Mucosa of stomach (tissue), 1 donor: ENCODE data around the gene DNAJC5G.

Source experiments
- H3K27me3 ChIP-seq: one replicate; pipeline ENCODE4 v1.7.0; 2013; ENCODE audit warnings: mild to moderate bottlenecking, low read length; ENCODE audit not compliant: control insufficient read depth, insufficient read depth
- H3K36me3 ChIP-seq: one replicate; pipeline ENCODE4 v1.7.0; 2013; ENCODE audit warnings: low read length; ENCODE audit not compliant: control insufficient read depth, insufficient read depth
- H3K4me1 ChIP-seq: one replicate; pipeline ENCODE4 v1.7.0; 2013; ENCODE audit warnings: mild to moderate bottlenecking, low read length; ENCODE audit not compliant: control insufficient read depth, insufficient read depth
- H3K4me3 ChIP-seq: one replicate; pipeline ENCODE4 v1.7.0; 2013; ENCODE audit warnings: low read length
- H3K9ac ChIP-seq: one replicate; pipeline ENCODE4 v1.7.0; 2013; ENCODE audit warnings: mild to moderate bottlenecking, low read length, moderate library complexity
- H3K9me3 ChIP-seq: one replicate; pipeline ENCODE4 v1.7.0; 2013; ENCODE audit warnings: mild to moderate bottlenecking, low read length, moderate library complexity; ENCODE audit not compliant: control insufficient read depth
- donor health status: Pancreatic carcinoma.

Gene DNAJC5G

DNA sequence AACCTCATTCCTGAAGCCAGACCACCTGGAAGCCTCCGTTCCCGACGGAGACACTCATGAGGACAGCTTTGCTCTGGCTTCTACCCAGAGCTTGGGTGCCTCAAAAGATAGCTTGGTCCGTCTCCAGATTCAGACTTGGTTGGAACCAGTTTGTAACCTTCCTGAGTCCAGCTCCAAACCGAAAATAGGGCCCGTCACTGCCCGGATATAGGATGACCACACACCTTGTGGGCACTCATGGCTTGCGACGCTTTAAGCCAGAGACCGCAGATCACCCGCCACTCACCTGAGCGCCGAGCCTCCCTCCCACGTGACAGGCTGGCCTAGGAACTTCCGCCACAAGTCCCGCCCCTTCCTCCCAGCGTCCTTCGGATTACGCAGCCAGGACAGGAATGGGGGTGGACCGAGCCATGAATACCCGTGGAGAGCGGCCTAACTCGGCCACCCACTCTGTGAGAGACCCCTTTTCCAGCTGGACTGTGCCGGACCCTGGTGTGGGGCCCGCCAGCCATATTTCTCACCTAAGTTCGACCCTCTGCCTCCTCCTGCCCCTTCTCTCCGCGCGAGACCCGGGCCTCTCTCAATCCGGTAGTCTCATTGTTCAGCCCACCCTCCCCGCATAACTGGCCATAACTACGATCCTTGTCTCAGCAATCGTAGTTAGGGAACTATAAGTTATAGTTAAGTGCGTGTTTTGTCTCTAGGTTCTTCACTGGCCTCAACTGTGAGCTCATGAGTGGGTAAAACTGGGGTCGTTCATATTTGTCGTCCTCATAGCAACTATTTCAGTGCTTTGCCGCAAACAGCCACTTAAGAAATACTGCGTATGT, 47.7 kb downstream of the DNAJC5G start, which contains the start of gene MPV17:
Gene MPV17, minus strand, starts transcription at position 332 of the 830 bp plus-strand sequence. CDS start 580 bp downstream, outside the sequence.
- Histone ChIP-seq H3K9me3 (no peaks in the 10 kb centered on the region), H3K4me1 (peaks cover 27% of the 10 kb centered on the region), H3K27me3 (no peaks in the 10 kb centered on the region)

DNA sequence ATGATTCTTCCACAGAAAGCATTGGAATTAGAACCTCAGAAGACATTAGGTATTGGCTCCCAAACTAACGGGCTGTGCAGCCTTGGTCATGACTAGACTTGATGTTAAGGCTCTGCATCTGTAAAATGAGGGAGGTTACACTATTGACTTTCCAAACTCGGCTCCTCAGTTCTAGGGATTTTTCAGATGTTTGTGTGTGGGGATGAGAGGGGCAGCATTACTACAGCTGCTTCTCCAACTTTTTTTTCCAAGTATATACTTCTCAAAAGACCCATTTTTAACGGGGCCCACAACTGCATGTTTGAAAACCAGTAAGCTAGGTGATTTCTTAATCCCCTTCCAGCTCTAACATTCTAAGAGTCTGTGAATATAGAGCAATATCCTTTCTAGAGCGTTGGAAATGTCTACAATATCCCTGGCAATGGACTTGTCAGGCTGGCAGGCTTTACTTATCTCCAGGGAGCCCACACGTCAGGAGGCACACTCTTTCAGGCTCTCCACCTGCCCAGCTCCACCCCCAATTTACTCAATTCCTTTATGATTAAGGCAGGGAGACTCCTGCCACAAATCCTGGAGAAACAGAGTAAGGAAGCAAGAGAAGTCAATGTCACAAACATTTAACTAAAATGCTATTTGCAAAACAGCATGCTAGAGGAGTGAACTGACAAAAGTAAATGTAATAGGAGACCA, 48.5 kb downstream of the DNAJC5G start:
- Histone ChIP-seq H3K27me3 (no peaks in the 10 kb centered on the region), H3K4me1 (peaks cover 27% of the 10 kb centered on the region), H3K4me3 (peak overlapping the region; percentile 97), H3K9me3 (no peaks in the 10 kb centered on the region), H3K9ac (peak overlapping the region; percentile 98), H3K36me3 (peaks cover 8% of the 10 kb centered on the region)

More for the DNA sequence above, 47.7 kb downstream of the DNAJC5G start, which contains the start of gene MPV17:
- peaks cover 2% of the 10 kb centered on the region for H3K36me3 ChIP-seq
- H3K9ac ChIP-seq = peak within 1 kb of the TSS; percentile 98
- peak within 1 kb of the TSS; percentile 97 for H3K4me3 ChIP-seq

DNA sequence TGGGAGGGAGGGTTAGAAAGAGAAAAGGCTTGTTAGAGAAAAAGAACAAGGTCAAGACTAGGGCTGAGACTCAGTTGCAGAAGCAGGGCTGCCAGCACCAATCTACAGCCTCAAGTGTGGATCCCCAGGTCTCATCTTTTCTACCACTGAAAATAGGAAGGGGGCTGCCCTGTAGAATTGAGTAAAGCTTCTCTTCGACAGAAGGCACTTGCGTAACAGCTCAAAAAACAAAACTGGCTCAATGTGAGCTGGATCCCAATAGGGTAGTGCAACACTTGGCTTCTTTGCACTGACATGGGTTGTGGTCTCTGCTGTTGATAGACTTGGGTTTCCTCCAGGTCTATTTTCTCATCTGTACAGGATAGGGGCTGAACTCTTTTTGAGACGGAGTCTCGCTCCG, 49.5 kb downstream of the DNAJC5G start:
- Histone ChIP-seq H3K4me1 (peaks cover 27% of the 10 kb centered on the region), H3K36me3 (peaks cover 14% of the 10 kb centered on the region), H3K27me3 (no peaks in the 10 kb centered on the region), H3K9ac (no peak overlapping the region), H3K4me3 (no peak overlapping the region), H3K9me3 (no peaks in the 10 kb centered on the region)
